Heart left ventricle (tissue), 13 donors: ENCODE measurements around the gene LFNG.

Experiments used
- CTCF ChIP-seq, 12 donors: fragments of 200-600 bp; sonication (generic) in 4 of 12; IDR thresholded peaks; one replicate each; pipeline versions ENCODE4 v1.5.0 to v1.8.0; 2018 to 2022; ENCODE audit warnings: antibody characterized with exemption in 12 of 12, mild to moderate bottlenecking in 5 of 12
- POLR2A ChIP-seq, 2 donors: fragments of 450-650 bp; IDR thresholded peaks; one replicate each; pipeline ENCODE4 v1.6.1; 2017; ENCODE audit warnings: antibody characterized with exemption in 2 of 2, mild to moderate bottlenecking in 2 of 2, moderate library complexity in 2 of 2
- donor health status: ischemic (EF 13 %, LVEDD 7.1; RV severe dilation, severe dysfunction).
- donor health status: DM: no; HTN: yes; CAD: no.
- donor health status: DM: no; HTN: no; CAD: no.
- donor health status: ischemic (EF 25% LVEDD 6.9; RV normal size, moderate dysfunction).
- donor health status: ischemic (EF 25% LVEDD 5.7; RV mildly dilated, moderate dysfunction).
- donor health status: ischemic (EF 35%, LVEDD 5.7; RV mildly dilated, moderate dysfunction).
- donor health status: nonischemic (EF 11% LVEDD 7.7; RV severe dilation, severe dysfunction).
- donor health status: DM: yes; HTN: yes; CAD: no.
- donor health status: PGD.
- donor health status: ischemic (EF 29% LVEDD 5.4; RV normal size, mild dysfunction).
- donor health status: nonischemic (EF 23%, LVEDD 6.1; RV moderate dilation, normal function).

- TF ChIP-seq CTCF (IDR thresholded peaks at IDR 0.05) = no peak
- TF ChIP-seq POLR2A (IDR thresholded peaks at IDR 0.05) = no peak
These were observed 29.4 kb upstream of the LFNG start for GRCh38 chr7:2490181-2490651.
